HL-60/S4 (cell line): ENCODE data around the gene F10.
"Not testable (repeated sequence)": the region's sequence is repeated elsewhere in the genome, so short reads cannot be mapped to it uniquely, and the experiment has no call there.

ENCODE experiments used
- in situ Hi-C: fragments of 300-500 bp; cut with MboI; formaldehyde crosslinking; loops from 2 replicates; pipeline ENCODE4 v1.14.3; 2022; ENCODE audit warnings: low sequenced_read_pairs

Gene F10

DNA sequence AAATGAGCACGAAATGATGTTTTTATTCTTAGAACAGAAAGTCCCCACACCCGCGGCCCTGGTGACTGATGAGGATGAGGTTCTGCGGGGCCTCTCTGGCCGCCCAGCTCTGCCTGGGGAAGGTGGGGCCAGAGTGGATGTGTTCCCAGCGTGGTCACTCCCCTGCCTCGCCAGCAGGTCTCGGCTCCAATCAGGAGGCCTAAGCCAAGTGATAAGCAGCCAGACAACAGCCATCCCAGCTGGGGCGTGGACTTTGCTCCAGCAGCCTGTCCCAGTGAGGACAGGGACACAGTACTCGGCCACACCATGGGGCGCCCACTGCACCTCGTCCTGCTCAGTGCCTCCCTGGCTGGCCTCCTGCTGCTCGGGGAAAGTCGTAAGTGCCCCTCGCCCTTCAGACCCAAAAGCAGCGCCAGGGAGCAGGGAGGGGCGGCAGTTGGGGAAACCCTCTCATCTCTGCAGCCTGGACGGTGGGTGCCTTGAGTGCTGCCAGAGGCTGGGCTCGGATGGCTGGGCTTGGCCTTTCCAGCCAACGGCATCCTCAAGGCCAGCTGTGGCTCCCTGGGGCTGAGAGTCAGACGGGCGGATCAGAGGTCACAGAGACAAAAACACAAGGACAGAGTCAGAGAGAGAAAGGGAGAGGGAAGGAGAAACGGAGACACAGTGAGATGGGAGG, at the start of gene F10:
F10 (plus strand) TSS at position 250 of the 676 bp plus-strand sequence; CDS start at position 307, 57 bp downstream.
- in situ Hi-C loops: no loop called here

DNA sequence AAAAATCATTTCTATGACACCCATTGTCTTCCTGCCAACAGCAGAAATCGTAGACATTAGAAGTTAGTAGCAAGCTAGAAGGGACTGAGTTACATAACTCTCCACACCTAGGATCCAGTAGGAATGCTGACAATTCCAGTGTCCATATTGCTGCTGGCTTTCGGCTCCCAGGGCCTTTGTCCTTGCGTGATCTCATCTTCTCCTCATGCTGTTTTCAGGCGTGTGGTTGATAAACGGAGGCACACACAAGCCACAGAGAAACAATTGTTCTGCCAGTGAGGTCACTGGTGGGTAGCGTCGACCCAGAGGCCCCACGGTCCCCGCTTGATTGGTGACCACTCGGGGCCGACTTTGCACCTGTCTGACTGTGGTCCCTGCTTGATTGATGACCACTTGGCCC, 48.7 kb upstream of the F10 start:
- in situ Hi-C loops: no loop called here

DNA sequence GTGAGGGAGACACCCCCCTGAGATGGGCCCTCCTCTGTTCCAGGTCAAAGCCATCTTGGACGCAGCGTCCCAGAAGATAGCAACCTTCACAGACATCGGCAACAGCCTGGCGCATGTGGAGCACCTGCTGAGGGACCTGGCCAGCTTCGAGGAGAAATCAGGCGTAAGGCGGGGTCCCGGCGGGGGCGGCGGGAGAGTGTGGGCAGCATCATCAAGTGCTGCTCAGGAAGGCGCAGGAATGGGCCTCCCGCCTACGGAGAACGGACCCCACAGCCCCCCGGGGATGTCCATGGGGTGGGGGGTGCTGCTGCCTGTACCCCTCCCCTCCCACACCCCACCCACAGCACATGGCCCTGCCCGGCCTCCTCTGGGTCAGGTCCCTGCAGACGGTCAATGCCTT, 48.2 kb upstream of the F10 start:
- in situ Hi-C loops: no loop called here

DNA sequence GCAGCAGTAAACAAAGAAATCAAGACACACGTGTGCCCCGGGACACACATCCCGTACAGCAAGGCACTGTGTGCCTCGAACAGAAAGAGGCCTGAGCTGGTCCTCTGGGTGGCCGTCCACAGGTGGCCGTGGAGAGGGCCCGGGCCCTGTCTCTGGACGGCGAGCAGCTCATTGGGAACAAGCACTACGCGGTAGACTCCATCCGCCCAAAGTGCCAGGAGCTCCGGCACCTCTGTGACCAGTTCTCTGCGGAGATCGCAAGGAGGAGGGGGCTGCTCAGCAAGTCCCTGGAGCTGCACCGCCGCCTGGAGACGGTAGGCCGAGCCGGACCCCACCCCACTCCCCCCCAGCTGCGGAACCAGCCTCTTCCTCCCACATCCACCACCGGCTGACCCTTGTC, 47.7 kb upstream of the F10 start:
- in situ Hi-C loops: no loop called here

DNA sequence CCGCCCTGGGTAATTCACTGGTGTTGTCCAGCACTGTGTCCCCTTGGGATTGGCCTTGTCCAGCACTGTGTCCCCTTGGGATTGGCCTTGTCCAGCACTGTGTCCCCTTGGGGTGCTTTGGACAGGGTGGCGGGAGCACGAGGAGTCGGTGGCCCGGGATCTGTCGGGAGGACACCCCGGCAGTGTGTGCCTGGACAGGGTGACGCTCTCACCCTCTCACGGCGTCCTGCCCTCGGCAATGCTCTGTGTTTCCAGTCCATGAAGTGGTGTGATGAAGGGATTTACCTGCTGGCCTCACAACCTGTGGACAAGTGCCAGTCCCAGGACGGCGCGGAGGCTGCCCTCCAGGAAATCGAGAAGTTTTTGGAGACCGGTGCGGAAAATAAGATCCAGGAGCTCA, 46.9 kb upstream of the F10 start:
- in situ Hi-C loops: no loop called here

DNA sequence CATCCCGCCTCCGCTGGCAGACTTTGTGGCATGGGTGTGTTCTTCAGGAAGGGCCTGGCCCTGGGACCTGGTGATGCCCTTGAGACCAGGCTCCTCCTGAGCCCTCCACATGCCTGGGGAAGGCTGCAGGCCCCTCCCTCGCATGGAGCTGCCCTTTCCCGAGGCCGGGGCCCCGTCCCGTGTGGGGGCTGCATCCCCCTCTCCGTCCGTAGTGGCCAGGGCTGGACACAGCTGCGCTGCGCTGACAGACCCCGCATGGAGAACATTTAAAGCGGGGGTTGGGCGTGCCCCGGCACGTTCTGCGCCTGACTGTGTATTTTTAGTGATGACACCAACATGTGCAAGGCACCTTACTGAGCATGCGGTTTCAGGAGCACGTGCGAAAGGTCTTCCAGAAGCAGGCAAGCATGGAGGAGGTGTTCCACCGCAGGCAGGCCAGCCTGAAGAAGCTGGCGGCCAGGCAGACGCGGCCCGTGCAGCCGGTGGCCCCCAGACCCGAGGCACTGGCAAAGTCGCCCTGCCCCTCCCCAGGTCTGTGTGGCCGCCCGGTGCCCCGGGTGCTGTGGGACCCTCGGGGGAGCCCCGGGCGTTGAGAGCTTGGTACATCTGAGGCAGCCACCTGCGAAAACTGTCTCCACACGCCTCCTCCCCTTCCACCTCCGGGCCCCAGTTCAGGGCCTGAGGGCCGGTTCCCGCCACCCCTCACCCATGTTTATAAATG, 45.8 kb upstream of the F10 start:
- in situ Hi-C loops: no loop called here

DNA sequence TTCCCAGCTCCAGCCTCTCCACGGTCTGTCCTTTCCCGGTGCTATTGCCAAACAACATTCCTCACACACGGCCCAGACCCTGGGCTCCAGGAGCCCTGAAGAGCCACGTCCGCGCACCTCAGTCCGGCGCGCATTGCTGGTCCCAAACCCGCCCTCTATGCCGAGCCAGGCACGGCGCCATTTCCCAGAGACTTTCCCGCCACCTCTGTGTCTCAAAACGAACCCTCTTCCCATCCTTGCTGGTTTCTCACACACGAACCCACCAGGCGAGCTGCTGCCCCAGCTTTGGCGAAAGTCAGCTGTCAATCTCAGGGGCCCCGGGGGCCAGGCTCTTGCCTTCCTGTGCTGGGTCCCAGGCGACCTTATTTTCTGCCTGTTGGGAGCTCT, 45.0 kb upstream of the F10 start:
- in situ Hi-C loops: no loop called here

DNA sequence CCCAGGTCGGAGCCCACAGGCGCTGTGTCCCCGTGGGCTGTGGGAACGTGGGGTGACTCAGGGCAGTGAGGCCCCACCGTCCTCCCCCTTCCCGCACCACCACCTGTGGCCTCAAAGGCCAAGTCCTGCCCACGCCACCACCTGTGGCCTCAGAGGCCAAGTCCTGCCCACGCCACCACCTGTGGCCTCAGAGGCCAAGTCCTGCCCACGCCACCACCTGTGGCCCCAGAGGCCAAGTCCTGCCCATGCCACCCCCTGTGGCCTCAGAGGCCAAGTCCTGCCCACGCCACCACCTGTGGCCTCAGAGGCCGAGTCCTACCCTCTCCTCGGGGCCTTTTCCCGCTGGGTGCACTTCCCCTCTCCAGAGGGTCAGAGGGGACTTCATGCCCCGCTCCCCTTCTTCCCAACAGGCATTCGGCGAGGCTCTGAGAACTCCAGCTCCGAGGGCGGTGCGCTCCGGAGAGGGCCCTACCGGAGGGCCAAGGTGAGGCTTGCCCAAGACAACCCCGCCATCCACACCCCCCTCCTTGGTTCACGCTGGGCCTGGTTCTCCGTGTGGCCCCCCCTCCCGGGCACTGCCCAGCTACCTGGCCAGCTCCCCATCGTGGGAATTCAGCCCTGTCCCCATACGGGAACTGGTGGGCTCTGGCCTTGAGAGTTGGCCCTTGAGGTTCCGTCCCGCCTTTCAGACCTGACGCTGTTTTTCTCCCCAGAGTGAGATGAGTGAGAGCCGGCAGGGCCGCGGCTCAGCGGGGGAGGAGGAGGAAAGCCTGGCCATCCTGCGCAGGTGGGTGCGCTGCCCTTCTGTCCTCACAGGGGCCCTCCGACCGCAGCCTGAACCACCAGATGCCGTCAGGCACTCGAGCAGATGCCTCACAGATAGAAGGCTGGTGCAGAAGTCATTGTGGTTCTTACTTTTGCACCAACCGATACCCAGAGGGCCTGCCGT, 44.4 kb upstream of the F10 start:
- in situ Hi-C loops: no loop called here

DNA sequence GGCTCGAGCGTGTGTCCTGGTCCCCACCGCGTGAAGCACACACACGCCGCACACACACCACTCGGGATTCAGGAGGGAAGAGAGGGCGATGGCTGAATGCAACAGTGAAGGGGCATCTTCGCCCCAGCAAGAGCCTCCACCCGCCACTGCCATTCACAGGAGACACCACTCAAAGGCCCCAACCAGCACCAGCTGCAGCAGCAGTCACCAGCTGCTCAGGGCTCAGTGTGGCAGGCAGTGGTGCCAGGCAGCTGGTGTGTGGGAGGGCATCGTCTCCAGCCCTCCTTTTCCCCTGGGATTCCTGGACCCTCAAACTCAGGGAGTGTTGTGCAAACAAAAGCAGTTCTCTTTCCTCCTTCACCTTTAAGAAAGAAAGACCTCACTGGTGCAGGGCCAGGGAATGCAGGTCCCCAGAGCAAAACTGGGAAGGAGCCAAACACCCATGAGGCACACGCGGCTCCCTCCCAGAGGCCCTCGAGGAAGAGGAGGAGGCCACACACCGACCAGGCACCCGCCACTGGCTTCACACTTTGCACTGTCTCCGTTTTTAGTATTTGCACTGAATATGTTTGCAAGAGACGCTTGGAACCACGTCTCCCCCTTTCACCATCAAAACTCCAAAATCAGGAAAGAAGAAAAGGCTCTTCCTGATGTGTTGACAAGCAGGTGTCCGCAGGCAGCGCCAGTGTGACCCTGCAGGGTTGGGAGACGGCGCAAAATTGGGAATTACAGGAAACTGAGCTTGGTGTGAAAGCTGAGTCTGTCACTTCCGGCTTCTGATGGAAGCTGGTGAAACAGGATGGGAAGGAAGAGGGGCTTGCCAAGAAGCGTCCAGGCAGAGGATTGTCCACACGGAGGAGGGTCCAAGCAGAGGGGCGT, 43.5 kb upstream of the F10 start:
- in situ Hi-C loops: no loop called here

DNA sequence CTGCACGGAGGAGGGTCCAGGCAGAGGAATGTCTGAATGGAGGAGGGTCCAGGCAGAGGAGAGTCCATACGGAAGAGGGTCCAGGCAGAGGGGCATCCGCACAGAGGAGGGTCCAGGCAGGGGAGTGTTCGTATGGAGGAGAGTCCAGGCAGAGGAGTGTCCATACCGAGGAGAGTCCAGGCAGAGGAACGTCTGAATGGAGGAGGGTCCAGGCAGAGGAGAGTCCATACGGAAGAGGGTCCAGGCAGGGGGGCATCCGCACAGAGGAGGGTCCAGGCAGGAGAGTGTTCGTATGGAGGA, 42.9 kb upstream of the F10 start:
- in situ Hi-C loops: not testable (repeated sequence)

DNA sequence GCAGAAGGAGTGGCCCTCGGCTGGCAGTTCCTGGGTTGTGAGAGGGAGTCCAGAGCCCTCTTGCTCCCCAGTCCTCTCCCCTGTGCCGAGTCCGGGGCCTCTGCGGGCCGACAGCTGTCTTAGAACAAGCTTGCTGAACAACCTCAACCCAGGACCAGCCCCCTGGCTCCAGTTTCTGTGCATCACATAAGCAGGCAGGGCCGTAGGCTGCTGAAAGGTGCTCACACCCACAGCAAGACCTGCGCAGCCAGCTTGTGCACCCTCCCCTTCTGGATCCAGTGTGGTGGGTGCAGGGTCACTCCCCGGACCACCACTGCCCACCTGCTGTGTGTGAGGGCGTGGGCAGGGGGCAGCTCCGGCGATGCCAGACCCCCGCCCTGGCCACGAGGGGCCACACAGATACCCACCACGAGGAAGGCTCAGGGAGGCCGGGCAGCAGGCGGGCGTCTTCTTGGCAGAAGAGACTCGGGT, 42.2 kb upstream of the F10 start:
- in situ Hi-C loops: no loop called here

DNA sequence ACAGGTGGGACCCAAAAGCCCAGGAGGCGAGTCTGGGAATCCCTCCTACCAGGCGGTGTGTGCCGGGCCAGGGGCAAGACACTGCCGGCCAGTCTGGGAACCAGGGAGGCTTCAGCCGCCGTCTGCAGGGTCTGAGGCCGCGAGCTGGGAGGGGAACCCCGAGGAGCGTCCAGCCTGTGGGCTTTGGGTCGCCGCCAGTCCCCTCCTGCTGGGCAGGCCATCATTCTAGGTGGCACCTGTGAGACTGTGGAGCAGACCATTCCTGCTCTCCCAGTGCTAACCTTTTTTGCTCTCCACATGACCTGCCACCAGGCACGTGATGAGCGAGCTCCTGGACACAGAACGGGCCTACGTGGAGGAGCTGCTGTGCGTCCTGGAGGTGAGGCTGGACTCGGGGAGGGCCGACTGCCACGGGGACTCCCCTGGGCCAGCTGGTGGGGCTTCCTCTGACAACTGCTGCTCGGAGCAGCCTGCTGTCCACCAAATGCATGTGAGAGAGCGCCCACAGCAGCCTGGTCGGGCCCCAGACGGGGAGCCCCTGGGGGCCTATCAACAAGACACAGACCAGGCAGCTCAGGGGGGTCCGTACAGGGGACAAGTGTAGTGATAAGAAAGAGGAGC, 41.6 kb upstream of the F10 start:
- in situ Hi-C loops: no loop called here

DNA sequence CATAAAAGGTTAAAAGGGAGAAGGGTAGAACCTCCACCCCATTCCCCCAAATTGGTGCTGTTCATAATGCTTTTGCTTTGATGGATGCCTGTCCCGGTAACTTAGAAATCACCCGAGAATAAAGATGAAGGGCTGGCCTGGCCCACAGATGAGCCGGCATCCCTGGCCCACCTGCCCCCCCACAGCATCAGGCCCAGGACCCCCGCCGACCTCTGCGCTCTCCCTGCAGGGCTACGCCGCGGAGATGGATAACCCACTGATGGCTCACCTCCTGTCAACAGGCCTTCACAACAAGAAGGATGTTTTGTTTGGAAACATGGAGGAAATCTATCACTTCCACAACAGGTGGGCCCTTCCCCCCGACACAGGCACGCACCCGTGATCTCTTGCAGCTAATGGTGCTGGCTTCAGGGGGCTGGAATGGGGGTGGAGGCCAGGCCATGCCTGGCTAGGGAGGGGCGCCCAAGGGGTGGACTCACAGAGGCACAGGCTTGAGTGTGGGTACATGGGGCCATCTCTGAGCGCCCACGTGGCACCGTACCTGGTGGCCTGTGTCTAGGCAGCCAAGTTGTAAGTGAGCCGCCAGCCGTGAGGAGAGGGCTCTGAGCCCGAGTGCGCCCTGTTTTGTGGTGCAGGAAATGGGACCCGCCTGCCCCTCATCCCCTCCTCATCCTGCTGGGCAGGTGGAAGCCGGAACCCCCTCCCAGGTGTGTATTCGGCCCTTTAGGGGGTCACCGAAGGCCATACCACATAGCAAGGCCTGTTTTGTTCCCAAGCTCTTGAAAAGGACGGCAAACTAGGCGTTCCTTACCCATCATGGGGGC, 40.2 kb upstream of the F10 start:
- in situ Hi-C loops: no loop called here

DNA sequence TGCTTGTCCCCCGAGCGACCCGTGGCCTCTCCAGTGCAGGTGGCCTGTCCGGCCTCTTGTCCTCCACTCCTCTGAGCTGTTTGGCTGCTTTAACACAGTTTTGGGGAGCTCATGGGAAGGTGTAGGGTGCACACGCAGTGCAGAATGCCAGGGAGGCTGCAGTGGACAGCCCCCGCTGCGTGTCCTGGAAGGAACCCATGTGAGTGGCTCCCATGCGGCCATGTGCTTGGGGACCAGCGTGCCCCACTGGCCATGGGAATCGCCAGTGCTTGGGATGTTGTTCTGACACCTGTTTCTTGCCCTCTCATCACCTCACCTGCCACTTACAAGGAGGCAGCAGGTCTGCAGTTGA, 39.6 kb upstream of the F10 start:
- in situ Hi-C loops: no loop called here

DNA sequence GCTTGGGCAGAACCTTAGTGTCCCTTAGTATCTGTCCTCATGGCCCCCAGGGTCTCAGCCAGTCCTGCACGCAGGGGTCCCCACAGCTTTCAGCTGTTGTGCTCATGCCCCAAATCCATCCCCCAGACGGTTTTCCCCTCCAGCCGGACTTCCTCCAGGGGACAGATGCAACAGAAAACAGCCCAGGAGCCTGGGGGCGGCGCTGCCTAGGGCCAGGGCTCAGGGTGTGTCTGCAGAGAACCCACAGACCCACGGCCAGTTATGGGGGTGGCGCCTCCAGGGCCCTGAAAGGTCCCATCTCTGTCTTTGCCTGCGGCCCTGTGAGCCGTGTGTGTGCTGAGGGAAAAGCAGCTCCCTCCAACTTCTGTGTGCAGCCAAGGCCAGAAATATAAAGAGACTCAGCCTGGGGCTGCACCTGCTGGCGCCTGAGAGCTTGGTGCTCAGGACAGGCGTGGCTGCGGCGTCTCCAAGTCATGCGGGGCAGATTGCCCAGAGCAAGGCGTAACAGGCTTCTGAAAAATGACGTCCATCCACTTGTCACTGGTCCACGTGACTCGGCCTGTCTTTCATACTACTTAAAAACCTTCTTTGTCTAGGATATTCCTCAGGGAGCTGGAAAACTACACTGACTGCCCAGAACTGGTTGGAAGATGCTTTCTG, 39.1 kb upstream of the F10 start:
- in situ Hi-C loops: no loop called here

DNA sequence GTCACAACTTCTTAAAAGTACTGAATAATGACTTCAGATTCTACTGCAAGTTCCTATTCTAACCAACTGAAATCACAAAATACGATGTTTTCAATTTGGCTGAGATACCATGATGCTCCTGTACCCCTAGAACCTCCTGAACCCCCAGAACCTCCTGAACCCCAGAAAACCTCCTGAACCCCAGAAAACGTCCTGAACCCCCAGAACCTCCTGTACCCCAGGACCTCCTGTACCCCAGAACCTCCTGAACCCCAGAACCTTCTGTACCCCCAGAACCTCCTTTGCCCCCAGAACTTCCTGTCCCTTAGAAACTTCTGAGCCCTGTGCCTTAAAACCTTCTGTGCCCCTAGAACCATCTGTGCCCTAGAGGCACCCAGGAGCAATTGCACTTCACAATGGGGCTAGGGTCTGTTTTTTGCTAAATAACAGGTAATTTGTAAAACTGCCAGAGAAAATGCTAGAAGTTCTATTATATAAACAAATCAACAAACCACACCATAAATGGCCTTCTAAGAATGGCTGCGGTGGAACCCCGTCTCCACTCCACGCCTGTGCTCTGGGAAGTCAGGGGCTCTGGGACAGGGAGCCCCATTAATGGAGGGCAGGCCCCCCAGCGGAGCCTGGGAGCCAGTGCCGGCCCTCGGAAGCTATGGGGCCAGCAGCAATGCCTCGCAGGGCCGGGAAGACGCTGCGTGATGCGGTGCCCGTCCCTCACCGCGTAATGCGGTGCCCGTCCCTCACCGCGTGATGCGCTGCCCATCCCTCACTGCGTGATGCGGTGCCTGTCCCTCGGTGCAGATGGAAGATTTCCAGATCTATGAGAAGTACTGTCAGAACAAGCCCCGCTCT, 38.3 kb upstream of the F10 start:
- in situ Hi-C loops: no loop called here

DNA sequence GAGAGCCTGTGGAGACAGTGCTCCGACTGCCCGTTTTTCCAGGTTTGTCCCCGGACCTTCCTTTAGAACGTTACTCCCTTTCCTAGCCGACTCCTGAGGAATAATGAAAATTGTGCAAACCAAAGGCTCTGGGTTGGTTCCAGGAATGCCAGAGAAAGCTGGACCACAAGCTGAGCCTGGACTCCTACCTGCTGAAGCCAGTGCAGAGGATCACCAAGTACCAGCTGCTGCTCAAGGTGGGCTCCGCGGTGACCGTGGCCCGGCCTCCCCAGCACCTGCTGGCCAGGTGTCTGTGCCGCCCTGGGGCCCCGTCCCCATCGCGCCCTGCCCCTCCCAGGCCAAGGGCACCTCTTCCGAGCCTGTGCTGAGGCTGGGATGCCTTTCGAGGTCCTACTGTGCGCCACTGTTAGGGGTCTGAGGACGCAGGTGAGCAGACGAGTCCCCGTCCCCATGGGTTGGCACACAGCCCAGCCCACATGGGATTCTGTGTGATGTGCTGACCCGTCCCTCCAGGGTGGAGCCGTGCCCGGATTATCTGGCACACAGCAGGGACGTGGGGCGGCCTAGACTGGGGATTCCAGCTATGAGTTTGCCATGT, 37.6 kb upstream of the F10 start:
- in situ Hi-C loops: no loop called here
